Neuronal stem cell (in vitro differentiated cells): Measurements from ENCODE around the gene FAM151B.

ENCODE experiments used
- DNase-seq: peaks from one replicate; pipeline ENCODE4 v3.0.0-alpha.2; 2013; ENCODE audit warnings: low spot score
- H2AFZ ChIP-seq: one replicate; pipeline ENCODE4 v1.6.1; 2013; ENCODE audit warnings: mild to moderate bottlenecking, low read length, inconsistent platforms
- H2AK5ac ChIP-seq: 2 replicates; pipeline ENCODE4 v1.6.1; 2013; ENCODE audit warnings: low read depth, mild to moderate bottlenecking, inconsistent platforms, low read length, moderate library complexity, mixed read lengths
- H2BK120ac ChIP-seq: 2 replicates; pipeline ENCODE4 v1.6.1; 2013; ENCODE audit warnings: low read depth, mild to moderate bottlenecking, inconsistent platforms, low read length, moderate library complexity, mixed read lengths
- H2BK12ac ChIP-seq: one replicate; pipeline ENCODE4 v1.6.1; 2013; ENCODE audit warnings: low read length, inconsistent platforms
- H2BK15ac ChIP-seq: 2 replicates; pipeline ENCODE4 v1.6.1; 2013; ENCODE audit warnings: mild to moderate bottlenecking, low read length, inconsistent platforms, mixed read lengths
- H2BK5ac ChIP-seq: one replicate; pipeline ENCODE4 v1.6.1; 2013; ENCODE audit warnings: inconsistent platforms, mild to moderate bottlenecking, low read length, moderate library complexity
- H3K14ac ChIP-seq: one replicate; pipeline ENCODE4 v1.6.1; 2013; ENCODE audit warnings: low read length, inconsistent platforms
- H3K18ac ChIP-seq: 2 replicates; pipeline ENCODE4 v1.6.1; 2013; ENCODE audit warnings: low read length, inconsistent platforms
- H3K23ac ChIP-seq: 2 replicates; pipeline ENCODE4 v1.6.1; 2013; ENCODE audit warnings: low read depth, mild to moderate bottlenecking, mixed read lengths, low read length, inconsistent platforms; ENCODE audit not compliant: poor library complexity
- H3K27ac ChIP-seq: replicated peaks from 3 replicates; pipeline ENCODE4 v1.5.1; 2013; ENCODE audit warnings: low read length, inconsistent platforms
- H3K27me3 ChIP-seq, 3 experiments: 2 replicates each; pipeline ENCODE4 v1.6.1; 2013; ENCODE audit warnings: low read length in 3 of 3, mild to moderate bottlenecking in 2 of 3, inconsistent platforms in 1 of 3, low read depth in 1 of 3, mixed read lengths in 1 of 3, moderate library complexity in 1 of 3; ENCODE audit not compliant: control insufficient read depth in 3 of 3, insufficient read depth in 3 of 3
- H3K36me3 ChIP-seq, 2 donors: replicated peaks in 1 of 2; 2 replicates each; pipeline ENCODE4 v1.6.1; 2013; ENCODE audit warnings: low read length in 2 of 2; ENCODE audit not compliant: control insufficient read depth in 2 of 2, insufficient read depth in 2 of 2
- H3K4ac ChIP-seq: 2 replicates; pipeline ENCODE4 v1.6.1; 2013; ENCODE audit warnings: inconsistent platforms, mild to moderate bottlenecking, low read length, moderate library complexity
- H3K4me1 ChIP-seq, 2 donors: 1 replicate in 1 of 2; 2 replicates in 1 of 2; pipeline ENCODE4 v1.6.1; 2013; ENCODE audit warnings: low read length in 2 of 2, low read depth in 1 of 2; ENCODE audit not compliant: control insufficient read depth in 2 of 2, insufficient read depth in 1 of 2
- H3K4me2 ChIP-seq: one replicate; pipeline ENCODE4 v1.6.1; 2013; ENCODE audit warnings: mild to moderate bottlenecking, low read length, inconsistent platforms; ENCODE audit not compliant: insufficient read depth, poor library complexity, severe bottlenecking
- H3K4me3 ChIP-seq, 2 donors: 2 replicates each; pipeline ENCODE4 v1.5.1; 2013; ENCODE audit warnings: low read length in 2 of 2, mild to moderate bottlenecking in 2 of 2, inconsistent platforms in 1 of 2, moderate library complexity in 1 of 2
- H3K79me1 ChIP-seq: one replicate; pipeline ENCODE4 v1.6.1; 2013; ENCODE audit warnings: low read depth, mild to moderate bottlenecking, inconsistent platforms, low read length, moderate library complexity
- H3K9ac ChIP-seq: one replicate; pipeline ENCODE4 v1.6.1; 2013; ENCODE audit warnings: mild to moderate bottlenecking, low read depth, low read length, inconsistent platforms; ENCODE audit not compliant: poor library complexity
- H3K9me3 ChIP-seq, 2 donors: replicated peaks in 1 of 2; 2 replicates each; pipeline versions ENCODE3 to v1.6.1; 2013; ENCODE audit warnings: low read length in 2 of 2, mild to moderate bottlenecking in 2 of 2, inconsistent platforms in 1 of 2, low read depth in 1 of 2, mixed read lengths in 1 of 2, moderate library complexity in 1 of 2; ENCODE audit not compliant: control insufficient read depth in 2 of 2, insufficient read depth in 1 of 2
- H4K8ac ChIP-seq: one replicate; pipeline ENCODE4 v1.6.1; 2013; ENCODE audit warnings: low read depth, mild to moderate bottlenecking, inconsistent platforms, low read length, moderate library complexity
- H4K91ac ChIP-seq: one replicate; pipeline ENCODE4 v1.6.1; 2013; ENCODE audit warnings: low read length, low read depth, mild to moderate bottlenecking, inconsistent platforms; ENCODE audit not compliant: poor library complexity
- WGBS, 2 donors: extraction: QIAGEN DNeasy Blood & Tissue Kit; methylation state at CpG; one replicate each; pipeline ENCODE4 v1.1.7; 2013; ENCODE audit warnings: missing lambda C conversion rate in 2 of 2, mixed read lengths in 1 of 2; ENCODE audit not compliant: insufficient read length in 2 of 2, insufficient replicate concordance in 1 of 2; ENCODE audit errors: extremely low coverage in 2 of 2; 5-methylcytosine and 5-hydroxymethylcytosine counted together

FAM151B gene

GRCh38 chr5:80541392-80541791 lies 53.5 kb downstream of the FAM151B start:
- WGBS, 2 donors = no CpG with 5 or more reads among the region's 3 CpGs
- Histone ChIP-seq H3K27ac (no peak overlapping the region), H2BK12ac (no peak overlapping the region)

GRCh38 chr5:80554646-80555045 lies 66.7 kb downstream of the FAM151B start:
- no peak for DNase-seq
- no peak overlapping the region for H4K91ac ChIP-seq
- H2BK12ac ChIP-seq = no peak overlapping the region
- no peak overlapping the region for H3K23ac ChIP-seq
- H3K9me3 ChIP-seq = no peaks in the 10 kb centered on the region
- no peak overlapping the region for H4K8ac ChIP-seq
- H3K4me3 ChIP-seq = no peak overlapping the region
- no peaks in the 10 kb centered on the region for H3K79me1 ChIP-seq
- no peak overlapping the region for H2BK5ac ChIP-seq
- H3K4ac ChIP-seq = no peak overlapping the region
- no peak overlapping the region for H3K18ac ChIP-seq
- no peak overlapping the region for H3K9ac ChIP-seq
- no peak overlapping the region for H3K27ac ChIP-seq
- no peaks in the 10 kb centered on the region for H3K36me3 ChIP-seq
- H2AFZ ChIP-seq = no peak overlapping the region
- H2BK15ac ChIP-seq = no peak overlapping the region
- no CpG with 5 or more reads among the region's 4 CpGs for WGBS, 2 donors
- no peaks in the 10 kb centered on the region for H3K4me1 ChIP-seq
- no peak overlapping the region for H3K14ac ChIP-seq
- peak overlapping the region; percentile 41 for H2BK120ac ChIP-seq
- H3K27me3 ChIP-seq = peaks cover 0 to 28% (median 0%) of the 10 kb centered on the region in 3 experiments
- no peak overlapping the region for H2AK5ac ChIP-seq
- no peak overlapping the region for H3K4me2 ChIP-seq

More at GRCh38 chr5:80541392-80541791, 53.5 kb downstream of the FAM151B start:
- H3K18ac ChIP-seq = no peak overlapping the region
- no peak overlapping the region for H3K4me3 ChIP-seq
- H3K4ac ChIP-seq = no peak overlapping the region
- no peak overlapping the region for H4K91ac ChIP-seq
- no peak for DNase-seq
- no peak overlapping the region for H2AK5ac ChIP-seq
- H3K4me2 ChIP-seq = no peak overlapping the region
- H3K4me1 ChIP-seq = no peaks in the 10 kb centered on the region
- H3K36me3 ChIP-seq = no peaks in the 10 kb centered on the region
- peaks cover 0 to 1% of the 10 kb centered on the region in 2 donors for H3K9me3 ChIP-seq
- H3K23ac ChIP-seq = no peak overlapping the region
- no peak overlapping the region for H2BK15ac ChIP-seq
- no peak overlapping the region for H2BK5ac ChIP-seq
- H4K8ac ChIP-seq = no peak overlapping the region
- H3K14ac ChIP-seq = no peak overlapping the region
- H3K79me1 ChIP-seq = no peaks in the 10 kb centered on the region
- H2AFZ ChIP-seq = no peak overlapping the region
- H3K27me3 ChIP-seq = no peaks in the 10 kb centered on the region
- H2BK120ac ChIP-seq = no peak overlapping the region
- H3K9ac ChIP-seq = no peak overlapping the region

- H3K4me1 ChIP-seq = no peaks in the 10 kb centered on the region
- H3K18ac ChIP-seq = no peak overlapping the region
- H4K8ac ChIP-seq = no peak overlapping the region
- H3K36me3 ChIP-seq = no peaks in the 10 kb centered on the region
- no peak overlapping the region for H2BK15ac ChIP-seq
- no peaks in the 10 kb centered on the region for H3K9me3 ChIP-seq
- H3K14ac ChIP-seq = no peak overlapping the region
- no peak overlapping the region for H3K23ac ChIP-seq
- H3K27me3 ChIP-seq = peaks cover 0 to 29% (median 0%) of the 10 kb centered on the region in 3 experiments
- no peak overlapping the region for H3K4ac ChIP-seq
- H2AK5ac ChIP-seq = no peak overlapping the region
- no peak for DNase-seq
- H3K27ac ChIP-seq = no peak overlapping the region
- H2BK12ac ChIP-seq = no peak overlapping the region
- WGBS, 2 donors = no CpG with 5 or more reads among the region's 4 CpGs
- H2BK5ac ChIP-seq = no peak overlapping the region
- no peak overlapping the region for H3K4me2 ChIP-seq
- no peak overlapping the region for H2AFZ ChIP-seq
- H3K9ac ChIP-seq = no peak overlapping the region
- H3K79me1 ChIP-seq = no peaks in the 10 kb centered on the region
- H4K91ac ChIP-seq = no peak overlapping the region
- H2BK120ac ChIP-seq = no peak overlapping the region
- H3K4me3 ChIP-seq = no peak overlapping the region
Observed at GRCh38 chr5:80555099-80555498, 67.2 kb downstream of the FAM151B start.

- no CpG with 5 or more reads among the region's 4 CpGs for WGBS, 2 donors
Observed at GRCh38 chr5:80559244-80559643, 71.3 kb downstream of the FAM151B start.

More at GRCh38 chr5:80559244-80559643, 71.3 kb downstream of the FAM151B start:
- Histone ChIP-seq H3K27ac (no peak overlapping the region), H3K36me3 (no peaks in the 10 kb centered on the region), H3K4me2 (no peak overlapping the region), H3K18ac (no peak overlapping the region), H3K4ac (no peak overlapping the region), H3K23ac (no peak overlapping the region), H2AFZ (no peak overlapping the region), H4K91ac (no peak overlapping the region), H3K79me1 (no peaks in the 10 kb centered on the region), H4K8ac (no peak overlapping the region), H3K4me1 (peaks cover 0 to 3% of the 10 kb centered on the region in 2 donors), H2BK5ac (no peak overlapping the region), H2BK15ac (no peak overlapping the region), H3K9me3 (no peaks in the 10 kb centered on the region), H3K4me3 (no peak overlapping the region), H3K14ac (no peak overlapping the region), H2BK120ac (no peak overlapping the region), H2BK12ac (no peak overlapping the region), H3K27me3 (peaks cover 0 to 46% (median 0%) of the 10 kb centered on the region in 3 experiments), H2AK5ac (no peak overlapping the region), H3K9ac (no peak overlapping the region)
- DNase-seq = no peak
